ENCODE results near the gene SMAD3.

Gene SMAD3

DNA sequence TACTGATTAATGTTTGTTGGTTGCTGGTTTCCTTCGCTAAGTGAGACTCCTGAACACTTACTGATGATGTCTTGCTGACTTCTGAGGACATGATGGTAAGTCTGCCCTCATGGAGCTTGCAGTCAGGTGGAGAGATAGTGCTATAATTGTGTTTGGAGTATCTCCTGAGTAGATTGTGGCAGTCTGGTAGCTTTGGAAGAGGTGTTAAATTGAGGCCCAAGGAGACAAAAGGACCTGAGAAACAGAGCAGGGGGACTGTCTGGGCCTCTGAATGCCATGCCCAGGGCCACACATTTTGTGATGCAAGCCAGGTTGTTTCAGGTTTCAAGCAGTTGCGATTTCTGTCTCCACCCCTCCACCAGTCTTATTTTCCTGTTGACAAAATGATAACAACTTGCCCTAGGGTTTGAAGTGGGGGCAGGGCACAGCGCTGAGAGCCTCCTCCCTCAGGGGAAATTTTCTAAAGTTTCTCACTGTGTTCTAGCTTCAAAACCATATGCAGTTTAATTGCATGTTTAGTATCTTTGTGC, 16.7 kb downstream of the SMAD3 start:
- peak; percentile 61 for DNase-seq

DNA sequence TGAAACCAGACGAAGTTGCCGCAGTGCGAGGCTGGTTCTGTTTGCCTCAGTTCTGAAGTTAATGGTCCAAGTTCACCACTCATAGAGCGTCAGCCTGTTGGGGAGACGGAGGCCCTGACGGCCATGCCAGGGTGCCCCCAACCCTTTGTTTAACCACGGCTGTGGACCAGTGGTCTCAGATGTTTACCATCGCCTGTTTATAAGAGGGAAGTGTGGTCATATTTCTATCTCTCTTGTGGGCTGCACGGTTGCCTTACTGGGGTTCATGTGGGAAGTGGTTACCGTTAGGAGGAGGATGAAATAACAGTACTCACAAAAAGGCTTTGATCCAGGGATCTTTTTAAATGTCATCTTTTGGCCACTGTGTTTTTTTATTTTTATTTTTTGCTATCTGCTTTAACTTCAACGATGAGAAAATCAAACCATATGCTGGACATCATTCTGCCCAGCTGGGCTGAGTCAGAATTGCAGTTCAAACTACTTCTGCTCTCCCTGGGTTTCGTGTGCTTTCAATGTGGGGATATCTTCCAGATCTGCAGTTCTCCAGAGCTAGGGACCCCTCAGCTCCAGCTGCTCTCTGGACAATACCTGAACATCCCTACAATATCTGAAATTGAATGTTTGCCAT, 17.8 kb downstream of the SMAD3 start:
- DNase-seq = no peak

DNA sequence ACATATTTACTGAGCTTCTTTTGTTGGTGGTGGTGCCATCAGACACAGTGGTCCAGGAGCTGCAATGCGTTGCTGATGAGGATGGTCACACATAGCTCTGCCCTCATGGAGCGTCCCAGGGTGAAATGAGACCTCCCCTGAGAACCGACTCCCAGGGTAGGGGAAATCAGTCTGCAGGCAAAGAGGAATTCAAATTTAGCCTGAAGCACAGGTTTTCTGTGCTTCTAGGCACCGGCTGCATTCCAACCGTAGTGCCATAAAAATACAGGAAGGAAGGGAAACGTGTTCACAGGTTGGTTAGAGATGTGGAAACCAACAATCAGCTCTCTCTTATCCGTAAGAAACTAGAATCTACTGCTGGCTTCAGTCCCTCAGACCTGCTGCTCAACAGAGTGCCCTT, 19.2 kb downstream of the SMAD3 start:
- DNase-seq = no peak

DNA sequence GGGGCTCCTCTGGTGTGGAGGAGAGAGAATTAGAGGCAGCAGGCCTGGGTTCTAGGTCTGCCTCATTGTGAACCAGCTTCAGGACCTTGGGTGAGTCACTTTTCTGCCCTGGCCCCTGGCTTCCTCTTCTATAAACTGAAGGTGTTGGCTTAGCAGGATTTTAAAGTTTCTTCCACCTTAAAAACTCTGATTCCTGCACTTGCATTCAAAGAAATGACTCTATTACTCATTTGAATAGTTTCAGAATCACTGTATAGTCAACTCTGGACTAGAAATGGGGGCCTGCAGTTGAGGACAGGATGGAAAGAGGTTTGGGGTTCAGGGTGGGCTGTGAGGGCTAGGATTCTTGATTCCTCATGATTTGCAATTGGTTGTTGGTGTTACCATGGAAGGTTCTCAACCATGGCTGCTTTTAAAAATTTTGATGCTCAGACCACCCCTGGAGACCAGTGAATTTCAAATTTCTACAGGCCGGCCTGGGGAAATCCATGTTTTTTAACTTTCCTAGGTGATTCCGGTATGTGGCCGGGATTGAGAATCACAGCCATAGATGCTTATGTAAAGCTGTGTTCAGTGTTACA, 19.9 kb downstream of the SMAD3 start:
- peak; percentile 60 for DNase-seq

DNA sequence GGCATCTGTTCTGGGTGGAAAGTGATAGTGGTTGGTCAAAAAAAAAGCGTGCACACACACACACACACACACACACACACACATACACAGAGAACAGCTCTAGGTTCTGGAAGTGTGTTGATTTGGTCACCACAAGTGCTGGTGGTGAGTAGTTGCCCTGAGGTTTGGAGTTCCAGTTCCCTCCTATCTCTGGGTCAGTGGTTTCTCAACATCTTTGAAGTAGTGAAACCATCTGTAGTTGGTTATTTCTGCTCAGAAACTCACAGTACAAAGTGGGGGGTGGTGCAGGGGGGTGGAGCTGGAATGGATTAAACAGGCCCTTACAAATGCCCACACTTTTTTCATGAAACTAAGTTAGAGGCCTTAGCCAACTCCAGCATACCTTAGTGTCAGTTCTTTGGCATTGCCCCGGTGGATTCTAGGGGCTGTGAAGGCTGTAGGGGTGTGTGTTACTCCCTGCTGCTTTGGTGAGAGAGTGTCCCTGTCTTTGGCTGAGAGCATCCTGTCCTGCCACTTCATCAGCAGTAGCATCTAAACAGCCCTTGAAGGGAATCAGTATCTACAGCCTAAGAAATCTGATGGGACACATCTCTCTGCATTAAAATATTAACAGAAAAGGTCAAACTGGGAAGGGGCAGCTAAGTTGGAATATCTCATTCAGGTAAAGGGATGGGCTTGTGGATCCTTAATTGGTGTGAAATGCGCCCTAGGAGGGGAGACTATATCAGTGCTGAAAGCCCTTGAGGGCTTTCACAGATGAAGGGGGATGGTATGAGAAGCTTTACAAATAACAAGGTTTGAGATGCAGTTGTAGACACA, 20.6 kb downstream of the SMAD3 start:
- DNase-seq = peak; percentile 76

DNA sequence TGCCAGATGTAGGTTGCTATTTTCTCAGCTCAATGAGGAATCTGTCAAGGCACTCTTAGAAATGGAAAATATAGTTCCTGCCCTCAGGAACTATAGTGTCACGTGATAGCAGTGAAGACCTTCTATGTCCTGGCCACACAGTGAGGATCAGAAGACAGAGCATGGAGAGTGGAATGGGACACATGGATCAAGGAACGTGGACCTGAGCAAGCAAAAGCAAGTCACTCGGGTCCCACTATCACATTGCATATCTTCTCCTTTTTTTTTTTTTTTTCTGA, 21.2 kb downstream of the SMAD3 start:
- no peak for DNase-seq

DNA sequence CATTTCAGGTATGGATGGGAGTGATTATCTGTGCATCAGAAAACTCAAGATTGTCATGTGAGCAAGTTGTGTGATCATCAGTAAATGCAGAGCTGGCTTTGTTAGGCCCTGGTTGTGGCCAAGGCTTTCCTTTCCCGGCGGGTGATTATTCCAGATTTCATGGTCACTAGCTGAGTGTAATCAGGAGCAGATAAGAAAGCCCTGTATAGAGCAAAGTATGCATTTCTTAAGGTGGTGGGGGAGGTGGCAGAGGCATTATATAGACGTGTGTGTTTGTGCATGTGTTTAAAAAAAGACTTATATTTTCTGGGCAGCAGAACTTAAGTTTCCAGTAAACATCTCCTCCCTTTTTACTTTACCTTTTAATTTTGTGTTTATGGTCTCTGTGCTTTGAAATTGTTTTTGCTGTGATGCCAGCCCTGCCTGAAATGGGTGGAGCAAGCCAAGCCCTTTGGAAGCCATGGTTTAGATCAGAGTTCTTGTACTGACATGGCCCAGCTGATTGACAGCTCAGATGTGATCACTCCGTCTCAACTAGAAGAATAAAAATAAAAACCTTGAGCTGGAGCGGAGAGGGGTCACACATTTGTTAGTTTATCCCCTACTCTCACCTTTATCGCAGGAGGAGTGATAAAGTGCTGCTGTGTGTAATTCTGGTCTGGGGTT, 22.2 kb downstream of the SMAD3 start:
- no peak for DNase-seq

DNA sequence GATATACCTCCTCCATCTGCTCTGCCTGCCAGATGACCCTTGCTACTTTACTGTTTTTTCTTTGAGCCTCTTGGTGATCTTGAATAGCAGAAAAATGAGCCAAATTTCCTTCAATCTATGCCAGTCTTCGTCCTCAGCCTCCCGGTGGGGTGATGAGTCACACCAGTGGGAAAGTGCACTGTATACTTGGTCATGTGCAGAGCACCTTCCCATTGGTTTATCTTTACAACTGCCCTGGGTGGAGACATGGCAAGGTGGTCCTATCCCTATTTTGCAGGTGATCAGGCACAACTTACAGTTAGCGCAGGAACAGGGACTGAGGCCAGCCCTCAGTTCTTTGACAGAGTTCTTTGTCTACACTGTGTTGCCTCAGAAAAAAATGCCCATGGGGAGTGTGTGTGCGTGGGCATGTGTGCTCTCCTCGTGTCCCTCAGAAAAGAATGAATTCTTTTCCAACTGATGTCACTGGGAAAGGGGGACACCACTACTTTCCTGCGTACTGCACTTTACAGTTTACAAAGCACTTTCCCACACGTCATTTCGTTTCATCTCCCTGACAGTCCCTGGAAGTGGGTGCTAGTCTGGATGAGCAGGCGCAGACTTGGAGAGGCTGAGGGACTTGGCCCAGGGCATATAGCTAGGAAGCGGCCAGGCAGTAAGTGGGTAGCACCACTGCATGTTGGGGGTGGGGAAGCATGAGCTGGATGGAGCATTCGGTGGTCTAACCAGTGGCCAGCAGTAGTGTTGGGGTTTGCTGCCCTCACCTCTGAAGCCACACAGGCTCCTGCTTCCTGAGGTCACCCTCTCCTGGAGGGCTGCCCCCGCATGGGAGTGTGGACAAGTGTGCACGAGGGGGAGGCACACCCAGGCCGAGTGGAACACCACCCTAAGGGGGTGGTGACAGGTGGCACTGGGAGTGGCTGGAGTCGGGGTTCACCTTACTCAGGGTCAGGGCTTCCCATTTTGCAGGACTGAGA, 24.1 kb downstream of the SMAD3 start:
- peak; percentile 45 for DNase-seq

DNA sequence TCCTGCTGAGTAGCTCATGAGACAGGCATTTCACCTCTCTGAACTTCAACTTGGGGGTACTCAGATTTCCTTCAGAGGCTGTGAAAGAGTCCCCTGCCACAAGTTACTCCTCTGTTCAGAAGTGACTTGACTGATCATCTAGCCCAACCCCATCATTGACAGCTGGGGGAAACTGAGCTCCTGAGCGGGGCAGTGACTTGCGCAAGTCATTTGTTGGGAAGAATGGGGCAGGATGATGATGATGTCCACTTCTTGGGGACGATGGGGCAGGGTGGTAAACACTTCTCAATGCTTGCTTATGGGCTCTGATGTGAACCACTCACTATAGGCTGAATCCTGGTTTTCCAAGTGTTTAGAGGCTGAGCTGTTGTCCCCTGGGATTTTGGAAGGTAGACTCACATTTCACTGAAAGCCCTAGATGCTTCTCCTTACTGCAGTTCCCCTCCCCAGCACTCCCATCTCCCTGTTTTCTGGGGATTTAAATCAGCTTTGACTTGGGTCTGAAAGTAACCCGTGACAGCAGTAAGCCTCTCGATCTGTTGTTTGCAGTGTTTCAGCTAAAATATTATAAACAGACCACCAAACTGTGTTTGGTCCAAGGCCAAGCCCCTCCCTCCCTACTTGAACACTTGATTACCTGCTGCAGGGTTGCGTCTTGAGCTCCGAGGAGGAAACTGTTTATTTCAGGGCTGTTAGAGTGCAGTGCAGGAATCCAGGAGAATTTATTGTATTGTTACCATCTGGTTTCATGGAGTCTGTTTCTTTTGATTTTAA, 25.1 kb downstream of the SMAD3 start:
- peak; percentile 46 for DNase-seq

DNA sequence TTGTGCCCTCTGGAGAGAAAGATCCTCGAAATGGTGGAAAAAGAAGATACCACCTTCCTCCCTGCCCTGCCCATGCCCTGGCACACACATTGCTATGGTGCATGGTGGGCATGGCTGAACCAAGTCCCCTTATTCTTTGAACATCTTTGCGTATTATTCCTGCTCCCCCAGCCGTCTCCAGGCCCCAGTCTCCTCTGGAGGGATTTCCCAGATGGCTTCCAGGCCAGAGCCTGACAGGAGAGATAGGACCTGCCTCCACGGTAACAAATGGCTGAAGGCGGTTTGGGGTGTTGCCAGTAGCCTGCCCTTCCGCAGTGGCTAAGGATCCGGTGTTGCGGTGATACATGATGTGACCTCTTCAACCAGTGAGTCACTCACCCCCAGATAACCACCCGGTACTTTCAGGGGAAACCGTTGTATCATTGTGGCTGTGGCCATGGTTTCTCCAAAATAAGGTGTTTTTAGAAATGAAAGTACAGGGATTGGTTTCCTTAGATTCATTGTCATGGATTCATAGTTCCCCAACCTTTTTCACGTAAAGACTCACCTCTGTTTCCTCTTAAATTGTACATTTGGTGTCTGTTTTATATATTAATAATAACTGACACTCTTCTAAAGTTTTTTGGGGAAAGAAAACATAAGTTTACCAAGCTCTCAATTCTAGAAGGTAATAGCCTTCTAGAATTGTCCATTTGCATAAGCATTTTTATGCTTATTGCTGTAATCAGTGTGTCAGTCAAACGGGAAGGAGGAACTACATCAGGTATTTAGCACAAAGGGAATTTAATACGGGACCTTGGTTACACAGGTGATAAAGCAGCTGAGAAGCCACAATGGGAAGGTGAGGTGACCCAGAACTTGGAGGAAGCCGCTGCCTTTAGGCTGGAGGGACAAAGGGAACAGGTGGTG, 25.9 kb downstream of the SMAD3 start:
- DNase-seq = peak; percentile 91

DNA sequence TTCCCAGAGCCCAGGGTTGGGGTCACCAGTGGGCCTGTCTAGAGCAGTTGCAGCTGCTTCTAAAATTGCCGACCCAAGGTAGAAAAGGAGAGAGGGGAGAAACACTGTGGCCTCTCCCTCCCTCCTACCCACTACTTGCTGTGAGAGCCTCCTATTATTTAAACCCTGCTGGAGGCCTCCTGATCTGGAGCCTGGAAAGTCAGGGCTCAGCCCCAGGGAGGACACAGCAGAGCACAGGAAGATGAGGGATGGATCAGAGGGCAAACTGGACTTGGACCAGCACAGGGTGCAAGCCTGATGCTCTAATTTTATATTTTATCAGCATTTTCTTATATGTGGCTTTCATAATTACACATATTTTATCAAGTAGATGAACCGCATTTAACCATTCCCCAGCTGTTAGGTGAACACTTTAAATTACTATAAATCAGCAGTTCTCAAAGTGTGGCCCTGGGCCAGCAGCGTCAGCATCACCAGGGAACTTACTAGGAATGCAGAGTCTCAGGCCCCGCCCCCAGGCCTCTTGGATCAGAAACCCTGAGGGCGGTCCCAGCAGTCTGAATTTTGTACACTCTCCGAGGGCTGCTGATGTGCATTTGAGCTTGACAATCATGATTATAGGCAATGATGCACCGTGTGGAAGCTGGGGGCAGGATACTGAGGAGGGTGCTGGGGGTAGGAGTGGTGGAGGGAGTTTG, 26.7 kb downstream of the SMAD3 start:
- DNase-seq = no peak

DNA sequence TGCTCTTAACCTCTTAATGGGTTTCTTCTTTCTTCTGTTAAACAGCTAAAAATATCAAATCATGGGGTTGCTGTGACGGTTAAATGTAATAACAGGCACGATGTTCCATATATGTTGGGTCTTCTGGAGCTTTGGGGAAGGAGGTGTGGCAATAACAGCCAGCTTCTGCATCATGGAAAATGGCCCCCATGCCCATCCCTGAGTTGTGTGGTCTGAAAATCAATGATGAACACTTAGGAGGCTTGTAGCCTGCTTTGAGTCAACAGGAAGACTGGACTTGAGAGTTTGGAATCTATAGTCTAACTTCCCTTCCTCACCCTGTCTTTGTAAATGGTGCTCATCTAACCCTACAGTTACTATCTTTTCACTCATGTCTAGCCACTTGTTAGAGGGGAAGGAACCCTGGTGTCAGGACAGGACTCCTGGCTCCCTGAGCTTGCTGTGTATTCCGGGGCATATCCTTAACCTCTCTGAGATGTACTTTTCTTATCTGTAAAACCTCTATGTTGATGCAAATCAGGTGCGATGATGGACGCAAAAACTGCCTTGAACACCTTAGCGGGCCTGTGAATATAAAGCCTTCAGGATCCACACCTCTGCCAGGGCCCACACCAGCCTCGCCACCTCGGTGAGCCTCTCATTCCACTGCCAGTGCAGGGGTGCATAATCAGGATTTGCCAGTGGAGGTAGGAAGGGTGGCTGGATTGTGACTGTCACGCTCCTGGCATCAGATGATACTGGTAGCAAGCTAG, 27.5 kb downstream of the SMAD3 start:
- DNase-seq = no peak

DNA sequence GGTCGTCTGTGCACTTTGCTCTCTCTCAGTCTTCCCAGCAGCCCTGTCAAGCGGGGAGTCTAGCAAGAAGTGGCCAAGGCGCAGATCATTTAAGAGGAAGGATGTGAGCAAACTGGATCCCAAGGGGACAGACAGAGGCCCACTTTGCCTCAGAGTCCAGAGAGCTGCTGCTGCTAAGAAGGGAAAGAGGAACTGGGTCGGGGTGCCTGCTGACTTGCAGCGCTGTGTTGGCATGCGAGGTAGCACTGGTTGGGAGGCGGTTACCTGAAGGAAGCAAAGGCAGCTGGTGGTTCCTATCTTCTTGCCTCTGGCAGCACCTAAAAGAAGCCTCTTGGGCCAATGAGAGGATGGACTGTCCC, 28.1 kb downstream of the SMAD3 start:
- no peak for DNase-seq

DNA sequence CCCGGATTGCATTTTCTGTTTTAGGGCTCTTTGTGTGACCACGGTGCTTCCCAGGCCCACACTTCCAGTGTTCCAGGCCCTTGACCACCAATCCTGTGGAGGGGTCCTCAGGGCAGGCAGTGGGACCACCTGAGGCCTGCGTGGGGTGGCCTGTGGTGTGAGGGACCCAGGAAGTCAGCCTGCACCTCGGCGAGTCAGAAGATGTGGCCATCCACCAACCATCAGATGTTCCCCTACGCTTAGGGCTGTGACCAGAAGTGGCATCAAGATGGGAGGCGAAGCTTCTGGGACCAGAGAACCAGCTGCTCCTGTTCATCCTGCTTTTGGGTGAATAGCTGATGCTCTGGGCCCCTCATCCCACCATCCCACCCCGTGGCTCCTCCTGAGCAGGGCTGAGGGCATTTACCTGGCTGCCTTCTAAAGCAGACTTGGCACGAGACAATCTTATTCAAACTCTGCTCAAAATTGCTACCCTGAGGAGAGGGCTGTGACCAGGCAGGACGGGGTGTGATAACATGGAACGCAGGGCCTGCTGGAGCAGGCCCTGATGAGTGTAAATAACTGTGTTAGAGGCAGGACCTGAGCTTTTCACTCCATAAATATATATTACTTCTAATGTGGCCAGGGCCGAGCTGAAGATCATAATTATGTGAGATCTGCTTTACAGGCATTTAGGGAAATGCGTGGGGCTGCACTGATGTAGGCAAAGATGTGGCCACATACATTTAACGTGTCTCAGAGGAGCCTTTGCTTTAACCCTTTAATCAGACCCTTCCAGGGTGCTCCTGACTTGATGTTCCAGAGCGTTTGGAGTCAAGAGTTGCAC, 28.8 kb downstream of the SMAD3 start:
- no peak for DNase-seq

DNA sequence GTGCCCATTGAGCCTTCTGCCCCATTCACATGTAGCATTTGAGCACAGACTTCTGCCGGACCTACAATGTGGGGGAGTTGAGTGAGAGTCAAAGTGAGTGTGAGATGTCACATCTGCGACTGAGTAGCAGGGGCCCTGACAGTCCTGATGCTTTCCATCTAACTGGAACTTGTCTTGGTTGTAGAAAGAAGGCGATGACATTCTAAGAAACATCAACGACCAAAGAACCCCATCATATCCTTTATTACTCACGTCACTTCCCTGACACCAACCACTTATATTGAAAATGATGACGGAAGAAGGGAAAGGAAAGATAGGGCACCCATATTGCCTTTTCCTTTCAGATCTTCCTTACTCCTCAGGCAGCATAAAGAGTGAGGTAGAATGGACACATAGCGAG, 30.5 kb downstream of the SMAD3 start:
- no peak for DNase-seq

DNA sequence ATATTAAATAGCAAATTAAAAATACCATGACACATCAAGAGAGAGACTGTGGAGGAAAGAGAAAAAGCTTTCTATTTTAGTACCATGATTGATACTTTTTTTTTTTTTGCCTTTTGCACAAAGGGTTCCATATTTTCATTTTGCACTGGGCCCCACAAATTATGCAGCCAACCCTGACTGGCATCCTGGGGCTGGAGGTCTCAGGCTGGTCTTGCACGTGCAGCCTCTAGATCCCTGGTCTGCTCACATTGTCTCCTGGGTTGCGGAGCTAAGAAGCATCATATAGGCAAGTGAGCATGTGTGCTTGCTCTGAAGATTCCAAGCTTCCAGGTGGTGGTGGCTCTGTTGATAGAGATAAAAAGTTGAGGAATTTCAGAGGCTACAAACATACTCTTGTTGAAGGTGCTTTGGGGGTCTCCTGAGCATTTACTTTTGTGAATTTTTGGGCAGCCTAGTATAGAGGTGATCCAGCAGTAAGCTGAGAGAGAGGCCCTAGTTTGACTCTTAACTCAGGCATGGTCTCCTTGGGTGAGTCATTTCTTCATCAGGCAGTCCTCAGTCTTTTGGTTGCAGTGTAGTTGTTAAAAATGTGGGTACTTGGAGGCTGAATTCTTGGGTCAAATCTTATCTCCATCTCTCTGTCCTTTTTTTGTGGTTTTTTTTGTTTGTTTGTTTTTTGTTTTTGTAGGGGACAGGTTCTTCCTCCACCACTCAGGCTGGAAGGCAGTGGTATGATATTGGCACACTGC, 31.3 kb downstream of the SMAD3 start:
- no peak for DNase-seq

DNA sequence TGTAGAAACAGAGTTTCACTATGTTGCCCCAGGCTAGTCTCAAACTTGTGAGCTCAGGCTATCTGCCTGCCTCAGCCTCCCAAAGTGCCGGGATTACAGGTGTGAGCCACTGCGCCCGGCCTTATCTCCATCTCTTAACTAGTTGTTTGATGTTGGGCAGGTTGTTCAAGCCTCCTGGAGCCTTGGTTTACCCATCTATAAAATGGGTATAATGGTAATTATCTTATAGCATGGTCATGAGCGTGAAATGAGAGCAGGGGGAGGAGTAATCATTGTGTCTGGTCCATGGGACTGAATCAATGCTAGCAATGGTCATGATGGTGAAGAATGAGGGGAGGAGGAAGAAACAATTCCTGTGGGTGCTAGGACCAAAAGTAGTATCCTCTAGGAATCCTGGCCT, 32.0 kb downstream of the SMAD3 start:
- DNase-seq = no peak

Data from NK-92 treated with Interleukin-12 subunit alpha and Interleukin-12 subunit beta, amount 100 ng/mL, for 24 hours (cell line).